ENCODE data around the gene TRPC6.
"Not testable (repeated sequence)": the region's sequence is repeated elsewhere in the genome, so short reads cannot be mapped to it uniquely, and the experiment has no call there.

The TRPC6 gene

DNA sequence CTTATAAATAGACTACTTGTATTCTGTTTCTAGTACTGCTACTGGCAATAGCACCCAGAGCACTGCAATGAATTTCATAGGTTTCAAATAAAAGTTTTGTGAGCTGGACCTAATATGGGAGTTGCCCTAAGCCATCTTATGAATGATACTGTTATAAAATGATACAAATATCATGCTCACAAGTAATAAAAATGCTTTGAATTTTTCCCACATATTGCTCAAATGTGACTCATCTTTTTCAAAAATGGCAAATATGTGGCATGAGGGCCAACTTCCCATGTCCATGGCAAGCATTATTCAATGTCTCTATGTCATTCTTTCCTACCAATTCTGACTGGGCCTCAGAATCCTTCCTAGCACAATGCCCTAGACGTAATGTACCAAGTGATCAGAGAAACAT lies 137.6 kb downstream of the TRPC6 start:
- no peak for ATAC-seq

GRCh38 chr11:101445761-101446160 lies 138.0 kb downstream of the TRPC6 start:
- ATAC-seq, result no peak

- ATAC-seq, result no peak
These were observed 139.0 kb downstream of the TRPC6 start for GRCh38 chr11:101444851-101445250.

GRCh38 chr11:101444164-101444563 lies 139.6 kb downstream of the TRPC6 start:
- no peak for ATAC-seq

DNA sequence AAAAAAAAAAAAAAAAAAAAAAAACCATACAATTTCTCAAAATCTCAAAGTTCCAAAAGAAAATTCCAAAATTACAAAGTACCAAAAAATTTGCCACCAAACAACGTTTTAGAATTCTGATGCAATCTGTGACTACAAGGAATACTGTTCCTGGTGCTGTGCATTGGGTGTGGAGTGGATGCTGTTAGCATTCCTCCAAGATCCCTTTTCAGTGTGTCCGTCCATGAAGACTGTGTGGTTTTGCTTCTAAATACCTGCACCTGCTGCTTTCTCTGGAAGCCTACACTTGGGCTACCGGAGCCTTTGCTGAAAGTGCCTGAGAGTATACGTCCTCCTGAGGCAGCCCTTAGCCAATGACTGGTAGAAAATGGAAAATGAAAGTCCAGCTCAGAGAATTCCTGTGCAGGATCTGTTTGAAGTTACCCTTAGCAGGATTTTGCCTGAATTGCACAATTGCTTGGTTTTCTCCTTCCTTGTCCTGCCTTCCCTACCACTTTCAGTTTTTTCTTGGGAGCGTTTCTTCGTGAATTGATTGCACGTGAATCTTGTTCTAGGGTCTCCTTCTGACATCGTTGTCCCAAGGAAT lies 140.8 kb downstream of the TRPC6 start:
- ATAC-seq, result no peak

DNA sequence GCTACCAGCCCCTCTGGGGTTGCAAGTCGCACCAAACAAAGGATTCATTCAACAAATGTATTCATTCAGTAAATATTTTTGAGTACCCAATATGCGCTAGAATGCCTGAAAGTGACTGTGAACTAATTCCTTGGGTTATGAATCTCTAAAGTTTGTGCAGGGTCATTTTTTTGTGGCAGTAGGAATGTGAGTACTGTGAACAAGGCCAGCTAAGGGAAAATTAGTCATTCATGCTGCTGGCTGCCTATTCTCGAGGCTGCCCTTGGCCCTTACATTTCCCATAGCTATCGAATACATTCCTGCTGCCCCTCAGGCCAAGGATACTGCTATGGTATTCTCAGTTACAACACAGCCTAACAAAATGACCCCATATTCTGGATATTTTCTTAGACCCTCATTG lies 141.6 kb downstream of the TRPC6 start:
- ATAC-seq, result no peak

GRCh38 chr11:101441747-101442146 lies 142.1 kb downstream of the TRPC6 start:
- ATAC-seq, result no peak

- no peak for ATAC-seq
These were observed 144.3 kb downstream of the TRPC6 start for GRCh38 chr11:101439488-101439887.

DNA sequence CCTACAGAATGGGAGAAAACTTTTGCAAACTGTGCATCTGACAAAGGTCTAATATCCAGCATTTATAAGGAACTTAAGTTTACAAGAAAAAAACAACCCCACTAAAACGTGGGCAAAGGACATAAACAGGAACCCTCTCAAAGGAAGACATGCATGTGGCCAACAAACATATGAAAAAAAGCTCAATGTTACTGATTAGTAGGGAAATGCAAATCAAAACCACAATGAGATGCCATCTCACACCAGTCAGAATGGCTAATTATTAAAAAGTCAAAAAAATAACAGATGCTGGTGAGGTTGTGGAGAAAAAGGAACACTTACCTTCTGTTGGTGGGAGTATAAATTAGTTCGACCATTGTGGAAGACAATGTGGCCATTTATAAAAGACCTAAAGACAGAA lies 145.1 kb downstream of the TRPC6 start:
- not testable (repeated sequence) for ATAC-seq

DNA sequence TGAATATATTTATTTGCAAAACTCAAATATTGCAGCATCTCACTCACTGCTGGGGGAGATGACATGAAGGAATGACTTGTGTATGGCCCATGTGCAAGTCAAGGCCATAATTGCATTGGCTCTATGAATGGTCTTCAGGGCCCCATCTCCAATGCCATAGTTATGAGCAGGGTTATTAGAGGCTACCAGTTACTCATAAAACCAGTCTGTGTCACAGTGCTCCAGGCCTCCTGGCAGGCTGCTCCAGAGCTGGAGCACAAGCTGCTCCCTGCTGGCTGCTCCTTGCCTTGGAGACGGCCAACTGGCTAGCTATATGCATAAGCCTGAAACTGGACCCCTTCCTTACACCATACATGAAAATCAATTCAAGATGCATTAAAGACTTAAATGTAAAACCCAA lies 145.7 kb downstream of the TRPC6 start:
- ATAC-seq, result no peak

GRCh38 chr11:101436511-101437142 lies 147.2 kb downstream of the TRPC6 start:
- ATAC-seq, result no peak

- no peak for ATAC-seq
These were observed 148.3 kb downstream of the TRPC6 start for GRCh38 chr11:101435408-101435973.

DNA sequence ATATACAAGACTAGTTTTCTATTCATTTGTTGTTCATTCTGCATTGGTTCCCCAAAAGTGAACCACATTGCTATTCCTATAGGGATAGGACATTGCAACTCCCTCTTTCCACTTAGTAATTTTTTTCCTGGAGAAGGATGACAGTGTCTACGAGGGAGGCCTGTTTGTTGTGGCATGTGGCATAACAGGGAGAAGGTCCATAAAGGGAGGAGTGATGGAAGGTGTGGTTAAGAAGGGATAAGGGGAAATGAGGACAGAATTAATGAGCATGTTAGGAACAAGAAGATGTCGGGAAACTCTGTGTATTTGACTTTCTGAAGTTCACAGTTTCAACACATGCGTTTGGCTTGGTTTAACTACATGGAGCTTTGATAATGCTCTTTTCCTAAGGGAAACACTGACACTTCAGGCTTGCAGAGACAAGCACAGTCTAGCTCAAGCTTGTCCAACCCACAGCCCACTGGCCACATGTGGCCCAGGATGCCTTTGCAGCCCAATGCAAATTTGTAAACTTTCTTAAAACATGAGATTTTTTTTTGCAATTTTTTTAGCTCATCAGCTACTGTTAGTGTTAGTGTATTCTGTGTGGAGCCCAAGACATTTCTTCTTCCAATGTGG lies 149.7 kb downstream of the TRPC6 start:
- ATAC-seq, result no peak

DNA sequence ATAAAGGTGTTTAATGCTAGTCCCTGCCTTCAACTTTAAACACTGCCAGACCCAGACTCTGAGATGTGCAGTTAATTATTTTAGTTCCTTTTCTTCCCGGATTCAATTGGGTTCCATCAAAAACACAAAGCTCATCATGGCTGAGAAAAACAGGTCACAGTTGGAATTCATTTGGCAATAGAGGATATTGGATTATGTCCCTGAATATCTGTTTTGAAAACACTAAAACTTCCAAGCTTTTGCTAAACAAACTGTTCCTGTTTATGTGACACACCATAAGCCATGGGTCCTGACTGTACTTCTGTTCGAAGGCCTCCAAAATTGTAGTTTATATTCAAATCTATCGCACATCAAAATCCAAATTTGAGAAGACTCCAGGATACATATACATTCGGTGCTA lies 150.7 kb downstream of the TRPC6 start:
- ATAC-seq, result no peak

DNA sequence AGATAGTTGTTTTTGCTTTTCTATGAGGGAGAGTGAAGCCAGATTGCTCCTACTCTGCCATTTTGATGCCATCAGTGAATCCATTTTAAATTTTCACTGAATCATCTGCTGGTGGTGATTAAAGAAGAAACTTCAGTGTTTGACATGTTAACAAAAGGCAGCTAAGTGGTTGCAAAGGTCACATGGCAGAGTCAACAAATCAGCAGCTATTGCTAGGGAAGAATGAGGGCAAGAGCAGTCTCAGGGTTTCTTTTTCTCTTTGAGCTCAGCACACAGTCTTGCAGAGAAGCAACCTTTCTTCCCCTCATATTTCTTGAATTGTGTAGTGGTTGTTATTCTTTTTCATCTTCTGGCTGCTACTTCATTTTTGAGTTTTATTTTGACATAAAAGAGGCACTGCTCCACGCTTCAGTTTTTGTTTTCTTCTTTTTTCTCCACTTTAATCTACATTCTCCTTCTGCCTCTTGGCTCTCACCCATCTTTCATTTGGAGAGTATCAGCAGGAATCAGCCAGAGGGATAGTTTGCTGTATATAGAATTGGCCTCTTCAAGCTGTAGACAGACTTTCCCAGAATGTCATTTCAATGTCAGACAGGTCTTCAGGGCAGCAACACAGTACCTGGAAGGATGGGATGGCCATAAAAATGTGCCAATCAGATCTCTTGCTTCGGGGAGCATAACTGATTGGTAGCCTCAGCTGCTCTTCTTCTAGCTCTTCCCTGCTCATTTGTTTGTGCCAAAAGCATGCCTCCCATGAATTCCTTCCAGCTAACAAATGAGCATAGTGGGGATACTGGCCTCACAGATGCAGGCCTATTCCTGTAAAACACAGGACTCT lies 153.9 kb downstream of the TRPC6 start:
- no peak for ATAC-seq

DNA sequence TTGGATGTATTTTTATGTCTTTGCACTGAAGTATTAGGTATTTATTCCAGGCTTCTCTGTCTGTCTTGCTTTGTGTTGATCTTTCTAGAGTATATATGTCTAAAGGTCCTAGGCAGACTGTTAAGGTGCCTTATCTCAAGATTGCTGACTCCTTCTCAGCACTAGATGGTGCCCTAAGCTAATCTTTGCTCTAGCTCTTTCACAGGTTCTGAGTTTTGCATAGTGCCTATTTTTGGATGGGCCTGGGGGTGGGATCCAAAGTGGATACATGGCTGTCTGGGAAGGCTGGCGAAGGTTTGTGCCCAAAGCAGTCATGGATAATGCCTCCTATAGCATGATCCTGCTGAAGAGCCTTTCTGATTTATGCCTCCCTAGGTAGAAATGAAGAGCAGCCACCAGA lies 154.9 kb downstream of the TRPC6 start:
- ATAC-seq, result no peak

GRCh38 chr11:101407324-101407723 lies 176.5 kb downstream of the TRPC6 start:
- no peak for ATAC-seq

Data from activated CD4-positive, CD25-positive, alpha-beta regulatory T cell treated with anti-CD3 and anti-CD28 coated beads, Interleukin-2, amount 50 U/mL, for 24 hours (primary cell).